Colon (tissue), 2 donors: ENCODE results near the gene IL9.
"Not testable (repeated sequence)": the region's sequence is repeated elsewhere in the genome, so short reads cannot be mapped to it uniquely, and the experiment has no call there.

Source experiments
- FAIRE-seq: peaks from 2 replicates; lab custom pipeline; 2012; peaks lifted over from hg19 to GRCh38; lab: Jason Lieb, UNC
- donor health status: control.
- donor health status: control.

Gene IL9

GRCh38 chr5:135868681-135869080 lies 27.0 kb downstream of the IL9 start:
- FAIRE-seq = no peak

GRCh38 chr5:135867599-135867998 lies 28.0 kb downstream of the IL9 start:
- no peak for FAIRE-seq

- no peak for FAIRE-seq
Measured at GRCh38 chr5:135866016-135866415, 29.6 kb downstream of the IL9 start.

- no peak for FAIRE-seq
Measured at GRCh38 chr5:135864503-135865435, 30.9 kb downstream of the IL9 start.

DNA sequence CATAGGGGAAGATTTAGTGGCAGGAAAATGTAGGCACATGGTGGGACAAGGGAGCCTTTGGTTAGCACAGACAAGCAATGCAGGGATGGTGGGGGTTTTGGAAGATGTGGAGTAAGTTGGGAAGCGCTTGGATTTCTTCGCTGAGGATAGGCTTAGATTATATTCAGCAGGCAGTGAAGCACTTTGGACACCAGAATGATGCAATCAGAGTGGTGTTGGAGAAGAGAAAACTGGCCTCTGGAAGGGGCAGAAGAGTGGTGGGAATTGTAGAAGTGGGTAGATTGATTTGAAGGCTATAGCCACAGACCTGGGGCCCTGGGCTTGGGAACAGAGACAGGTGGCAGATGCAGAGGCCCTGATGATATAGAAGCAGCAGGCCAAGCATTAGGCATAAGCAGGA lies 32.9 kb downstream of the IL9 start:
- no peak for FAIRE-seq

DNA sequence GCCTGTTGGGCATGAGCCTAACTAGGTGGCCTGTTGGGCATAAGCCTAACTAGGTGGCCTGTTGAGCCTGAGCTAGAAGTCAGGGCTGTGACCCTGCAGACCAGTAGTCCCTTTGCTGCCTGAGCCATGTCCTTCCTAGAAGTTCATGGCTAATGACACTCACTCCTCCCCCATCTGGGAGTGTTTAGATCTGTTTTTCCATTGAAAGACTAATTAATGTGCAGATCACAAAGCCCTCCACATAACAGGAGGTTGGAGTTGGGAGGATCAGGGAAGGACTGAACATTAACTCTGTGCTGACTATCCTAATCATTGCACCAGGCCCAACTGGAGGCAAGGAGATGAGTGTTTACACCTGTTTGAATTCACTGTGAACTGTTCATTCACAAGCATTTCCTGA lies 33.6 kb downstream of the IL9 start:
- no peak for FAIRE-seq

GRCh38 chr5:135861641-135862040 lies 34.0 kb downstream of the IL9 start:
- no peak for FAIRE-seq

- no peak for FAIRE-seq
Measured at GRCh38 chr5:135859641-135860040, 36.0 kb downstream of the IL9 start.

- not testable (repeated sequence) for FAIRE-seq
Measured at GRCh38 chr5:135859186-135859585, 36.5 kb downstream of the IL9 start.

DNA sequence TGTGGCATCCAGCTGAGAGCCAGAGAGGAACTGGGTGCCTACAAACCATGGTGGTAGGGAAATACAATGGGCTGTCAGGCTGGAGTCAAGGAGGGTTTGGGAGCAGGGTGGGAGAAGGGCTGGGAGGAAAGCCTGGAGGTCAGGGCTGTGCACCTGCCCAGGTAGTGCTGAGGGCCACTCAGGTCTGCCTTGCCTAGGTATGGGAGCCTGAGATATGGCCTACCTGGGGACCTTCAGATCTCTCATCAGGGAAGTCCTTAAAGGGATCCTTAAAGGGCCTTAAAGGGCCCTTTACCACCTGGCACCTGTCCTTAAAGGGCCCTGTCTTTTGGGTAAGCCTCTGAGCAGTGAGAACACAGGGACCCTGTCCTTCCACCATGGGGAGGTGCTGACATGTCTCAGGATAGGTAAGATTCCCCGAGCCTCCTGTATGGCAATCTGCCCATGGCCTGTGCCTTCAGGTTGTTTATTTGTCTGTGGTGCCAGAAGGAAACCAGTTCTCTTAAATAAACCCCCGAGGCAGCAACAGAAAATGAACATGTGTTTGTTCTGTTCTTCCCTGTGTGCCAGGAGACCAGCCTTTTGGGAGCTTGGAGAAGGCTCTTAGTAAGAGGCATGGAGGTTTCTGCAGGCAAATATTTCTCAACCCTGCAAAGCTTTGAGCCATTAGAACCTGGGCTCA lies 37.9 kb downstream of the IL9 start:
- FAIRE-seq = no peak

DNA sequence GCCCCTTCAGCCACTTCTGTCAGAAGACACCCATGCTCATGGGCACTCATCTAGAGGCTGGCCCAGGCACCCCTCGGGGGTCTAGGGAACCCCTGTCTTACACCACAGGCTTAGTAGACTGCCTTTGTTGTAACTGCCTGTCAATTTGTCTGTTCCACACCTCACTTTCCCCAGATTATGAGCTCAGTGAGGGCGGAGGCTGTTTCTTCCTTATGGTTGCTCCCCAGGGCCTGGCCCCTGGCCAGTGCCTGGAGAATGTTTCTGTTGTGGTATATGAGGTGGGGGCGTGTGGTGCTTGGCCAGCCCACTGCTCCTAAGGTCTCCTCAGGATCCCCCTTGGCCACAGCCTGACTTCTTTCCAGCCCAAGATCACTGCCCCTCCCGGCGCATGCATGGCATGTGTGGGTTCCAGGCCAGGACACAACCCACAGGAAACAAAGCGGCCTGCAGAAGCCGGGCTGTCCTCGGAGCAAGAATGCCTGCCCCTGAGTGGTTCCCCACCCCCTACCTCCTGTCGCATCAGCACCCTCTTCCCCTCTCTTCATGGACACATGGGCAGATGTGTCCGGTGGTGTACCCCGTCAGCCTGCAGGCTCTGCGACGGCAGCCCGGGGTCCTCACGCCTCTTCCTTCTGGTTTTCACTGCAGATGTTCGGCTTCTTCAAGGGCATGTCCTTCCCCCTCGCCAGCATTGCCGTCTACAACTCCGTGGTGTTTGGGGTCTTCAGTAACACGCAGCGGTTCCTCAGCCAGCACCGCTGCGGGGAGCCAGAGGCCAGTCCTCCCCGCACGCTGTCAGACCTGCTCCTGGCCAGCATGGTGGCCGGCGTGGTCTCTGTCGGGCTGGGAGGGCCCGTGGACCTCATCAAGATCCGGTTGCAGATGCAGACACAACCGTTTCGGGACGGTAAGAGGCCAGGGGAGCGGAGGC lies 43.5 kb downstream of the IL9 start:
- no peak for FAIRE-seq

DNA sequence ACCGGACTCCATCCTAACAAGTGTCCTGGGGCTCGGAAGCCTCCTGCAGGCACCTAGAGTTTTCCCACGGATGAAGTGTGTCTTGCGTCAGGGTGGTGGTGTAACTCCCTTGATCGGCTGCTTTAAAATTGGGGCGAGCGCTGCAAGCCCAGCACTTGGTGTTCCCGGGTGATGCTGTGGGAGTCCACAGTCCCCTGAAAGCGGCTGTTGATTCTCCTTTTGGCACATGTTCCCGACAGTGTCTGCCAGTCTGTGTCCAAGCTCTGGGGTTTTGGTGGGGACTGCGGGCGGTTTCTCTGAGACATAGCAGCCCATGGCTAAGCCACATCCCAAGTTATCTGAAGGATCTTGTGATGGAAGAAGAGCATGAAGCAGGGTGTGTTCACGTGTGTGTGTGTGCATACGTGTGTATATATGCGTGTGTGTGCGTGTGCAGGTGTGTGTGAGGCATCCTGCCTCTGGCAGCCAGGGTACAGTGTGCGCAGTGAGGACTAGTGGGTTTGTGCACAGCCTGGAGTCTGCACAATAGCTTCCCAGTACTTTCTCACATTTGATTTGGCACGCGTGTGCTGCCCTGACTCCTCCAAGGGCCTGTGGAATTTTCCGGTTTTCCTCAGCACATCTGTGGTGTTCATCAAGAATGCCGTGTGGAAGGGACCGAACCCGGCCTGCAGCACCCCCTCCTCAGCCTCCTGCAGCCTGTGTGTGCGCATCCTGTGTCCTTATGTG lies 44.3 kb downstream of the IL9 start:
- no peak for FAIRE-seq

- no peak for FAIRE-seq
Measured at GRCh38 chr5:135850671-135851070, 45.0 kb downstream of the IL9 start.

- no peak for FAIRE-seq
Measured at GRCh38 chr5:135850231-135850630, 45.4 kb downstream of the IL9 start.

DNA sequence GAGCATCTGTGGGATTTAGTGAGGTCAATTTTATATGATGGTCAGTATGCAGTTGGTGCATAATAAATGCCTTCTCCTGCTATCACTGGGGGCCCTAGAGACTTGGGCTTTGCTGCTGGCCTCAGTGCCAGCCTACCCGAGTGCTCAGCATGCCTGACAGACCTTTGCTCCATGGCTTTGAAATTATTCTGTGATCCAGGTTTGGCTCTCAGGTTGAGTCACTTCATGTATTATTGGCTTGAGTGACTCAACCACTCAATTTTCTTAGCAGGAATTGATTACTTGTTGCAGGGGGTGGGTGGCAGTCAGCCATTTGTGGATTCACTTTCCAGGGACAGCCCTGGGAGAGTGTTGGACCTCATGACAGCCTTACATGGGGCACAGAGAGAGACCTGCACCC lies 47.7 kb downstream of the IL9 start:
- FAIRE-seq = no peak

- FAIRE-seq = no peak
Measured at GRCh38 chr5:135846311-135846710, 49.3 kb downstream of the IL9 start.

GRCh38 chr5:135843571-135844337 lies 51.9 kb downstream of the IL9 start:
- FAIRE-seq = no peak

GRCh38 chr5:135842737-135843136 lies 52.9 kb downstream of the IL9 start:
- no peak for FAIRE-seq
